H1 (cell line): ENCODE data around the gene ECSIT. TPM values are rescaled to one million over a fixed set of nuclear protein-coding genes. Genes with fewer than 3 reads are reported as not detected.
A peak's percentile ranks its signal among the peaks of the same experiment; 100 is the strongest.

ENCODE experiments used
- CTCF ChIA-PET: fragments of 300-600 bp; sonication (Branson Sonifier 250); formaldehyde crosslinking; loops from one replicate; lab custom pipeline; 2021; ENCODE audit not compliant: partially characterized antibody; lab: Charles Lee
- POLR2A ChIA-PET: fragments of 300-600 bp; sonication (Branson Sonifier 250); formaldehyde crosslinking; loops from one replicate; lab custom pipeline; 2021; ENCODE audit warnings: inconsistent platforms; ENCODE audit not compliant: partially characterized antibody; lab: Charles Lee
- DNase-seq, 2 experiments: peaks; one replicate each; pipeline versions ENCODE4 v3.0.0 to v3.0.0-alpha.2; 2010 to 2022; ENCODE audit warnings: low spot score in 2 of 2, low read depth in 1 of 2, mixed read lengths in 1 of 2
- FAIRE-seq: peaks from 2 replicates; lab custom pipeline; 2011; peaks lifted over from hg19 to GRCh38; lab: Jason Lieb, UNC
- H2AFZ ChIP-seq: 2 replicates; pipeline ENCODE4 v1.8.1; 2012; ENCODE audit warnings: low read length, inconsistent platforms
- H2AK5ac ChIP-seq: 2 replicates; pipeline ENCODE4 v1.6.1; 2013; ENCODE audit warnings: low read depth, low read length
- H2BK120ac ChIP-seq: replicated peaks from 2 replicates; pipeline ENCODE3; 2013; ENCODE audit warnings: low read depth, low read length, inconsistent platforms
- H2BK12ac ChIP-seq: 2 replicates; pipeline ENCODE4 v1.6.1; 2013; ENCODE audit warnings: low read depth, low read length
- H2BK15ac ChIP-seq: 2 replicates; pipeline ENCODE4 v1.6.1; 2013; ENCODE audit warnings: low read length
- H2BK20ac ChIP-seq: 2 replicates; pipeline ENCODE4 v1.6.1; 2013; ENCODE audit warnings: low read length
- H2BK5ac ChIP-seq: 2 replicates; pipeline ENCODE4 v1.6.1; 2013; ENCODE audit warnings: low read depth, low read length
- H3K14ac ChIP-seq: 2 replicates; pipeline ENCODE4 v1.6.1; 2013; ENCODE audit warnings: inconsistent platforms; ENCODE audit not compliant: insufficient read length
- H3K18ac ChIP-seq: 2 replicates; pipeline ENCODE4 v1.6.1; 2013; ENCODE audit warnings: low read length; ENCODE audit errors: extremely low read depth
- H3K23ac ChIP-seq: 2 replicates; pipeline ENCODE4 v1.6.1; 2013; ENCODE audit warnings: inconsistent platforms; ENCODE audit not compliant: insufficient read length
- H3K23me2 ChIP-seq: 2 replicates; pipeline ENCODE4 v1.6.1; 2013; ENCODE audit warnings: low read depth, low read length
- H3K27ac ChIP-seq: 2 replicates; pipeline ENCODE4 v1.6.1; 2011; ENCODE audit warnings: low read depth, low read length, inconsistent platforms
- H3K27me3 ChIP-seq, 4 experiments: replicated peaks in 1 of 4; 1 replicate in 1 of 4; 2 replicates in 3 of 4; pipeline versions ENCODE4 v1.6.1 to v1.8.1; 2011 to 2013; ENCODE audit warnings: low read length in 3 of 4, mild to moderate bottlenecking in 3 of 4, inconsistent platforms in 2 of 4, mixed read lengths in 2 of 4, moderate library complexity in 1 of 4; ENCODE audit not compliant: control insufficient read depth in 3 of 4, insufficient read depth in 3 of 4; ENCODE audit errors: extremely low read depth in 1 of 4
- H3K36me3 ChIP-seq, 4 experiments: 2 replicates each; pipeline versions ENCODE4 v1.6.1 to v1.8.1; 2011 to 2013; ENCODE audit warnings: mild to moderate bottlenecking in 4 of 4, low read length in 3 of 4, moderate library complexity in 2 of 4, control low read depth in 1 of 4, inconsistent platforms in 1 of 4; ENCODE audit not compliant: insufficient read depth in 4 of 4, control insufficient read depth in 2 of 4
- H3K4ac ChIP-seq: replicated peaks from 2 replicates; pipeline ENCODE3; 2013; ENCODE audit warnings: low read length, low read depth, mixed read lengths, inconsistent platforms; ENCODE audit not compliant: insufficient read length
- H3K4me1 ChIP-seq, 4 experiments: replicated peaks in 1 of 4; 1 replicate in 1 of 4; 2 replicates in 3 of 4; pipeline versions ENCODE4 v1.6.1 to v1.8.1; 2011 to 2013; ENCODE audit warnings: low read length in 3 of 4, inconsistent platforms in 2 of 4, mixed read lengths in 1 of 4; ENCODE audit not compliant: insufficient read depth in 4 of 4, control insufficient read depth in 3 of 4
- H3K4me2 ChIP-seq, 2 experiments: 2 replicates each; pipeline versions ENCODE4 v1.6.1 to v1.8.1; 2011 to 2013; ENCODE audit warnings: low read depth in 2 of 2, low read length in 2 of 2, control low read depth in 1 of 2, inconsistent platforms in 1 of 2, mild to moderate bottlenecking in 1 of 2; ENCODE audit not compliant: insufficient read depth in 1 of 2
- H3K4me3 ChIP-seq, 4 experiments: fragments of 200-600, 300-600 bp in 1 of 4; sonication (generic), shearing (Covaris generic), sonication (Bioruptor Twin) in 1 of 4; 2 replicates each; pipeline versions ENCODE4 v1.5.1 to v1.8.1; 2011 to 2016; ENCODE audit warnings: low read length in 4 of 4, low read depth in 3 of 4, control low read depth in 2 of 4, inconsistent platforms in 2 of 4, mild to moderate bottlenecking in 2 of 4, mixed read lengths in 1 of 4, moderate library complexity in 1 of 4; ENCODE audit not compliant: insufficient read depth in 2 of 4; ENCODE audit errors: extremely low read depth in 1 of 4
- H3K56ac ChIP-seq: replicated peaks from 2 replicates; pipeline ENCODE3; 2013; ENCODE audit warnings: low read depth, mild to moderate bottlenecking, mixed read lengths, low read length, inconsistent platforms; ENCODE audit not compliant: insufficient read length
- H3K79me1 ChIP-seq: 2 replicates; pipeline ENCODE4 v1.6.1; 2013; ENCODE audit warnings: low read depth, low read length, control low read depth
- H3K79me2 ChIP-seq, 2 experiments: 2 replicates each; pipeline versions ENCODE4 v1.6.1 to v1.8.1; 2012 to 2013; ENCODE audit warnings: low read length in 2 of 2, mild to moderate bottlenecking in 2 of 2, inconsistent platforms in 1 of 2; ENCODE audit not compliant: insufficient read depth in 2 of 2, control insufficient read depth in 1 of 2
- H3K9ac ChIP-seq, 4 experiments: replicated peaks in 1 of 4; 1 replicate in 1 of 4; 2 replicates in 3 of 4; pipeline versions ENCODE4 v1.6.1 to v1.8.1; 2011 to 2013; ENCODE audit warnings: low read depth in 3 of 4, low read length in 3 of 4, control low read depth in 2 of 4, mild to moderate bottlenecking in 2 of 4, moderate library complexity in 2 of 4, inconsistent platforms in 1 of 4; ENCODE audit errors: extremely low read depth in 1 of 4
- H3K9me3 ChIP-seq, 2 experiments: 2 replicates each; pipeline versions ENCODE4 v1.6.1 to v1.8.1; 2012 to 2013; ENCODE audit warnings: mild to moderate bottlenecking in 2 of 2, moderate library complexity in 2 of 2, control low read depth in 1 of 2, inconsistent platforms in 1 of 2, low read depth in 1 of 2, low read length in 1 of 2, mixed read lengths in 1 of 2; ENCODE audit not compliant: insufficient read depth in 2 of 2
- H4K20me1 ChIP-seq, 2 experiments: replicated peaks in 1 of 2; 2 replicates each; pipeline versions ENCODE3 to v1.8.1; 2011 to 2013; ENCODE audit warnings: inconsistent platforms in 2 of 2, low read length in 2 of 2, mild to moderate bottlenecking in 1 of 2; ENCODE audit not compliant: insufficient read depth in 2 of 2, control insufficient read depth in 1 of 2
- H4K5ac ChIP-seq: 2 replicates; pipeline ENCODE4 v1.6.1; 2013; ENCODE audit warnings: low read length, low read depth, mixed read lengths, inconsistent platforms; ENCODE audit not compliant: insufficient read length
- H4K8ac ChIP-seq: 2 replicates; pipeline ENCODE4 v1.8.0; 2013; ENCODE audit warnings: mild to moderate bottlenecking, moderate library complexity, low read length, inconsistent platforms; ENCODE audit not compliant: insufficient read depth; ENCODE audit errors: extremely low read depth
- H4K91ac ChIP-seq: replicated peaks from 2 replicates; pipeline ENCODE3; 2013; ENCODE audit warnings: low read length, mixed read lengths, inconsistent platforms; ENCODE audit not compliant: insufficient read length
- CEBPB ChIP-seq: IDR thresholded peaks from 2 replicates; pipeline ENCODE4 v1.6.1; 2012; ENCODE audit warnings: low read depth, low read length
- CHD2 ChIP-seq: IDR thresholded peaks from 2 replicates; pipeline ENCODE4 v1.6.1; 2012; ENCODE audit warnings: low read length, improper control_type of control experiment
- CTCF ChIP-seq, 3 experiments: IDR thresholded peaks; 1 replicate in 2 of 3; 2 replicates in 1 of 3; pipeline versions ENCODE4 v1.5.1 to v1.6.1; 2011; ENCODE audit warnings: low read length in 3 of 3, mild to moderate bottlenecking in 3 of 3, inconsistent platforms in 2 of 3, low read depth in 1 of 3, moderate library complexity in 1 of 3; ENCODE audit not compliant: insufficient read depth in 1 of 3; ENCODE audit errors: control extremely low read depth in 1 of 3
- MAX ChIP-seq: IDR thresholded peaks from 2 replicates; pipeline ENCODE4 v1.6.1; 2012; ENCODE audit warnings: inconsistent platforms
- PHF8 ChIP-seq: fragments of 200-600 bp; sonication (generic); conservative IDR thresholded peaks from 2 replicates; pipeline ENCODE4 v1.7.1; 2012; ENCODE audit warnings: low read depth, mild to moderate bottlenecking, inconsistent platforms, low read length, moderate library complexity
- RAD21 ChIP-seq, 2 experiments: IDR thresholded peaks in 1 of 2; conservative IDR thresholded peaks in 1 of 2; 2 replicates each; pipeline ENCODE4 v1.6.1; 2011; ENCODE audit warnings: low read depth in 2 of 2, low read length in 2 of 2, improper control_type of control experiment in 1 of 2, inconsistent platforms in 1 of 2, mild to moderate bottlenecking in 1 of 2, moderate library complexity in 1 of 2
- SIN3A ChIP-seq, 2 experiments: IDR thresholded peaks in 1 of 2; conservative IDR thresholded peaks in 1 of 2; 2 replicates each; pipeline ENCODE4 v1.6.1; 2011 to 2012; ENCODE audit warnings: low read length in 2 of 2, improper control_type of control experiment in 1 of 2, low read depth in 1 of 2, mild to moderate bottlenecking in 1 of 2
- YY1 ChIP-seq: IDR thresholded peaks from 2 replicates; pipeline ENCODE4 v1.6.1; 2011; ENCODE audit warnings: low read depth, mild to moderate bottlenecking, low read length
- WGBS, 2 experiments: shearing (Covaris generic) in 1 of 2; methylation state at CpG; one replicate each; pipeline versions ENCODE4 v1.1.6 to v1.1.7; 2013 to 2015; ENCODE audit warnings: low lambda C conversion rate in 2 of 2, mixed read lengths in 2 of 2, inconsistent platforms in 1 of 2, low coverage in 1 of 2, missing lambda C conversion rate in 1 of 2; ENCODE audit not compliant: insufficient replicate concordance in 2 of 2, insufficient coverage in 1 of 2, insufficient read length in 1 of 2; ENCODE audit errors: extremely low coverage in 1 of 2, missing lambda C conversion rate in 1 of 2; 5-methylcytosine and 5-hydroxymethylcytosine counted together
- polyA plus RNA-seq, 7 experiments: library from polyadenylated mRNA; depleted of rRNA in 3 of 7; stranded (reverse) in 5 of 7; unstranded in 2 of 7; fragments of >200 nt in 5 of 7; fragments of 200-250 nt in 2 of 7; gene quantifications; 1 replicate in 5 of 7; 2 replicates in 1 of 7; 4 replicates in 1 of 7; pipeline versions ENCODE4 v1.2.1 to v1.2.3, GENCODE V29; 2011 to 2013; ENCODE audit warnings: missing spikeins in 2 of 7, mixed read lengths in 2 of 7
- total RNA-seq: library from RNA; stranded (reverse); fragmentation: NEBNext Ultra II Directional; extraction: Animal tissue kit (Norgen Biotek cat#: 25700); gene quantifications from 2 replicates; pipeline ENCODE4 v1.2.1, GENCODE V29; 2021

ECSIT gene
- total and polyA plus RNA-seq, 2 of the 8 experiments (the other 6 are each of a cell fraction or from before 2014, with no cell fraction given), result 55.7 to 74.1 TPM

- no peak overlapping the region; the same call in 1 of the 2 replicates for H2BK5ac ChIP-seq
- H3K79me1 ChIP-seq, result peaks cover 10% of the 10 kb centered on the region
- no peak overlapping the region for H3K4me2 ChIP-seq
- peaks cover 2 to 19% of the 10 kb centered on the region in 2 experiments for H4K20me1 ChIP-seq
- H3K23ac ChIP-seq, result no peak overlapping the region
- no peak overlapping the region for H2BK12ac ChIP-seq
- DNase-seq, result peak in 1 of 2 experiments; percentile 83
- H4K8ac ChIP-seq, result no peak overlapping the region
- no peak overlapping the region for H2BK120ac ChIP-seq
- 0 out of 7 replicates have a peak, but pooled peaks cover 0 to 4% (median 0%) of the 10 kb centered on the region in 4 experiments for H3K4me1 ChIP-seq
- no peak overlapping the region for H3K14ac ChIP-seq
- ChIA-PET POLR2A (interaction anchor here (0.6 to 1.5 kb wide), 10 partner anchors 9 to 261 kb away, joined by 3 to 5 read pairs (median 4); no protein-coding TSS in a partner anchor), CTCF (interaction anchor here (0.6 to 2.3 kb wide), 19 partner anchors 8 to 245 kb away, joined by 3 to 10 read pairs (median 4); partner anchors contain the start of gene CNN1)
- H4K5ac ChIP-seq, result no peak overlapping the region
- no peak overlapping the region for H4K91ac ChIP-seq
- no peaks in the 10 kb centered on the region for H3K9me3 ChIP-seq
- H3K23me2 ChIP-seq, result no peaks in the 10 kb centered on the region
- no peak overlapping the region for H3K4ac ChIP-seq
- H3K4me3 ChIP-seq, result no peak overlapping the region
- H2BK20ac ChIP-seq, result no peak overlapping the region
- 84% methylated on average over 24 of the region's 26 CpGs; no CpG with 5 or more reads in 1 of the 2 experiments for WGBS, 2 experiments
- FAIRE-seq, result no peak
- no peak overlapping the region for H3K18ac ChIP-seq
- H3K36me3 ChIP-seq, result peaks cover 0 to 24% (median 15%) of the 10 kb centered on the region in 4 experiments; a peak in 5 of 8 replicates
- H2AK5ac ChIP-seq, result no peak overlapping the region; the same call in 1 of the 2 replicates
- no peak overlapping the region for H3K27ac ChIP-seq
- H2AFZ ChIP-seq, result no peak overlapping the region
- no peaks in the 10 kb centered on the region for H3K27me3 ChIP-seq
- peaks cover 0 to 14% of the 10 kb centered on the region in 2 experiments; a peak in 2 of 4 replicates for H3K79me2 ChIP-seq
- no peak overlapping the region for H3K9ac ChIP-seq
- H2BK15ac ChIP-seq, result no peak overlapping the region
- H3K56ac ChIP-seq, result no peak overlapping the region
- TF ChIP-seq RAD21 (IDR thresholded peaks at IDR 0.05 in 1 of 2, conservative IDR thresholded peaks at IDR 0.05 in 1 of 2; ENCODE audit: low read depth in 2 of 2, low read length in 2 of 2), result peak; percentile 73 to 83
- TF ChIP-seq PHF8, result no peak
- TF ChIP-seq YY1, result peak; percentile 7; the same call in 1 of the 2 replicates
- TF ChIP-seq CTCF (IDR thresholded peaks at IDR 0.05; ENCODE audit: control extremely low read depth in 1 of 3, insufficient read depth in 1 of 3, low read depth in 1 of 3, low read length in 3 of 3), result peak; percentile 91 to 96 (median 94)
- TF ChIP-seq CEBPB, result no peak
- 0 out of 2 replicates have a peak, but pooled peaks have one; percentile 10 for TF ChIP-seq CHD2
- no peak; a peak in 1 of 4 replicates for TF ChIP-seq SIN3A (conservative IDR thresholded peaks at IDR 0.05 in 1 of 2, IDR thresholded peaks at IDR 0.05 in 1 of 2; ENCODE audit: low read depth in 1 of 2, low read length in 2 of 2)
- peak; percentile 24; the same call in 1 of the 2 replicates for TF ChIP-seq MAX
Observed at GRCh38 chr19:11551603-11552235, 22.8 kb upstream of the ECSIT start.
